Measurements from ENCODE around the gene ALPP. TPM values are rescaled to one million over a fixed set of nuclear protein-coding genes. Genes with fewer than 3 reads are reported as not detected.

ALPP gene
- total RNA-seq, 1 donor from 2014 or later: 0.38 TPM

DNA sequence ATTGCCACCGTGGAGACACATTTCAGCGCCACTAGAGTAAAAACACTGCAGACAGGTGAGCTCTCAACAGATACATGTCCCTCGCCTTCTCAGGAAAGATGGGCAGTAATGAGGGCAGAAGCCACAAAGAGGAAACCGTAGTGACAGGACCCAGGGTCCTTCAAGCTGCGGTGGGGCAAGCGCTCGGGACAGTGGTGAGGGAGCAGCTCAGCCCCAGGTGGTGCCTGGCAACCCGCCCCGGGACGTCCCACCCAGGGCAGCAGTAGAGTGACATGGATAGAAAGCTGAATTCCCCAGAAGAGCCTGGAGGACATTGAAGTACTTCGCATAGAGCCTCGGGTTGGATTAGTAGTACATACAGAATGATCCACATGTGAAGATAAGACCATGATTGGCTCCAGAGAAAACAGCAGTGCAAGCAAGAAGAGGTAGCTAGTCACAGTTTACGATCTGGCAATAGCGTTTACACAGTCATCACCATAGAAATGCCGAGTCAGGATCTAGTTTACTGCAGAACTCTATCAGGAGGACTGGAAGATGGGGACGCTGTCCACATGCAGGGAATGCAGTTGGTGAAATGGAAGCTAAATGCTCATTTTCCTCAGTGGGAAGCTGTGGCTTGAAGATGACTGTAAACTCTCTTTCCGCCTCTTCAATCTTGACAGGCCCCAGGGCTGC is 37.4 kb upstream of the ALPP start:
- ATAC-seq (ENCODE audit: low read depth): no peak
- intact Hi-C loops (cut with micrococcal nuclease): no loop called here
- no peak overlapping the region for H3K27ac Mint-ChIP-seq

DNA sequence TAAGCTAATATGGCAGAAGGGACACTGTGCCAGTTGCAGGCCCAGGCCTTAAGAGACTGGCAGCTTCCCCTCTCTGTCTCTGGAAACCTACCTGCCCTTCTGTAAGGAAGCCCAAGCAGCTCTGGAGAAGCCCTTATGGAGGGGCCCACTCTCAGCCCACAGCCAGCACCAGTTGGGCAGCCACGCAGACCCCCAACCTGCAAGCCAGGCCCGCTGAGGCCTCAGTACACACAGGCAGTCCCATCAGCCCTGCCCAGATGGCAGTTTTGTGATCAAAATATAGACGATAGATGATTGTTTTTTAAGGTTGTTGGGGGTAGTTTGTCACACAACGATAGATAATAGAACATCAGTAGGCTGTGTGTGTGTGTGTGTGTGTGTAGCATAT is 36.8 kb upstream of the ALPP start:
- POLR2A ChIA-PET: no interaction called here
- Mint-ChIP-seq H3K4me1 (no peaks in the 10 kb centered on the region), H3K36me3 (ENCODE audit: low read depth) (peaks cover 5% of the 10 kb centered on the region), H3K27ac (no peak overlapping the region), H3K27me3 (no peaks in the 10 kb centered on the region), H3K4me3 (no peak overlapping the region), H3K9me3 (no peaks in the 10 kb centered on the region)
- intact Hi-C loops (cut with micrococcal nuclease): no loop called here
- no peak for DNase-seq
- no peak for ATAC-seq (ENCODE audit: low read depth)
- TF ChIP-seq, protein P1, sequence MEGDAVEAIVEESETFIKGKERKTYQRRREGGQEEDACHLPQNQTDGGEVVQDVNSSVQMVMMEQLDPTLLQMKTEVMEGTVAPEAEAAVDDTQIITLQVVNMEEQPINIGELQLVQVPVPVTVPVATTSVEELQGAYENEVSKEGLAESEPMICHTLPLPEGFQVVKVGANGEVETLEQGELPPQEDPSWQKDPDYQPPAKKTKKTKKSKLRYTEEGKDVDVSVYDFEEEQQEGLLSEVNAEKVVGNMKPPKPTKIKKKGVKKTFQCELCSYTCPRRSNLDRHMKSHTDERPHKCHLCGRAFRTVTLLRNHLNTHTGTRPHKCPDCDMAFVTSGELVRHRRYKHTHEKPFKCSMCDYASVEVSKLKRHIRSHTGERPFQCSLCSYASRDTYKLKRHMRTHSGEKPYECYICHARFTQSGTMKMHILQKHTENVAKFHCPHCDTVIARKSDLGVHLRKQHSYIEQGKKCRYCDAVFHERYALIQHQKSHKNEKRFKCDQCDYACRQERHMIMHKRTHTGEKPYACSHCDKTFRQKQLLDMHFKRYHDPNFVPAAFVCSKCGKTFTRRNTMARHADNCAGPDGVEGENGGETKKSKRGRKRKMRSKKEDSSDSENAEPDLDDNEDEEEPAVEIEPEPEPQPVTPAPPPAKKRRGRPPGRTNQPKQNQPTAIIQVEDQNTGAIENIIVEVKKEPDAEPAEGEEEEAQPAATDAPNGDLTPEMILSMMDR (IDR thresholded peaks at IDR 0.05): no peak
- CTCF ChIA-PET: no interaction called here

More for the DNA sequence above, 37.4 kb upstream of the ALPP start:
- Mint-ChIP-seq H3K4me3 (no peak overlapping the region), H3K27me3 (no peaks in the 10 kb centered on the region), H3K9me3 (no peaks in the 10 kb centered on the region), H3K36me3 (ENCODE audit: low read depth) (peaks cover 5% of the 10 kb centered on the region), H3K4me1 (no peaks in the 10 kb centered on the region)
- no peak for DNase-seq
- ChIA-PET CTCF (no interaction called here), POLR2A (no interaction called here)
- TF ChIP-seq, protein P1 (IDR thresholded peaks at IDR 0.05): no peak

DNA sequence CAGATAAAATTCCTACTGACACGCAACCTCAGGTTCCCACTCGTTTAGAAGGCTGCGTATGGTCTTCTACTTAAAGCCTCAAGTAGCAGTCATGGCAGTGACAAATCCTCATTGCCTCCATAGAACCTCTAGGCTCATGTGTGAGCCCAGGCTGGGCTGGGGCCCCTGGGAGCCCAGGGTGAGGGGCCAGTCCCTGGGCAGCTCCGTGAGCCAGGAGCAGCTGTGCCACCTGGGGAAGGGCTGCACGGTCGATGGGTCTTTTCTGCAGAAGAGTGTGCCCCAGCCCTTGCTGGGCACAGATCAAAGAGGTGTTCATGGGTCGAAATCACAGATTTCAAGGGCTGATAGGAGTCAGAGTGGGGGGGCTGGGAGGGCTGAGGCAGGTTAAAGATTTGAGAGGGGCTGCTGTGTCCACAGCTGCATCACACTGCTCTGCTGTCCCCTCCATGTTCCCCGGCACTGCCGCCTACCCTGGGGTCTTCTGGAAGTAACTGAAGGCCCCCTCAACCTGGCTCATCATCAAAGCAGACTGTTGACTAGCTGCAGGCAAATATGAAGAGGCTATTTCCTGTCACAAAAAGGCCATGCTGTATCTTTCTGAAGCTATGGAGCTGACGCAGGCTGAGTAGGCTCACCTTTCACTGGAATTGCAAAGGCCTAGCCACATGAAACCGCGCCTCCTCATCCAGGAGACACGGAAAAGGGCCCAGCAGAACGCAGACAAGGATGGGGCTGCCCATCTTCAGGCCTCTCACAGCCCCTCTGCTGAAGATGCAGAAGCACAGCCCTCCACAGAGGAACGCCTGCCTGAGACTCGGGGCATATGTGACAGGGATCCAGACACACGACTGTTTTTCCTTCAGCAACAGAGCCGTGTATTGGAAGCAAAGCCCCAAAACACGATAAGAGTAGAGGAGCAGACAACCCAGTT is 35.7 kb upstream of the ALPP start:
- H3K36me3 Mint-ChIP-seq (ENCODE audit: low read depth): no peaks in the 10 kb centered on the region
- intact Hi-C loops (cut with micrococcal nuclease): no loop called here
- ChIA-PET CTCF (no interaction called here), POLR2A (no interaction called here)
- H3K27me3 Mint-ChIP-seq: no peaks in the 10 kb centered on the region
- H3K27ac Mint-ChIP-seq: no peak overlapping the region
- DNase-seq (no peak), ATAC-seq (ENCODE audit: low read depth) (no peak)
- no peak overlapping the region for H3K4me3 Mint-ChIP-seq
- H3K9me3 Mint-ChIP-seq: peaks cover 2% of the 10 kb centered on the region
- no peaks in the 10 kb centered on the region for H3K4me1 Mint-ChIP-seq
- TF ChIP-seq, protein P1 (IDR thresholded peaks at IDR 0.05): no peak

GRCh38 chr2:232343821-232344220 is 34.7 kb upstream of the ALPP start:
- TF ChIP-seq, protein P1 (IDR thresholded peaks at IDR 0.05): no peak
- H3K27ac Mint-ChIP-seq: no peak overlapping the region
- POLR2A ChIA-PET: no interaction called here
- no peak overlapping the region for H3K4me3 Mint-ChIP-seq
- no peaks in the 10 kb centered on the region for H3K4me1 Mint-ChIP-seq
- ATAC-seq (ENCODE audit: low read depth) (no peak), DNase-seq (no peak)
- CTCF ChIA-PET: no interaction called here
- H3K27me3 Mint-ChIP-seq: no peaks in the 10 kb centered on the region
- intact Hi-C loops (cut with micrococcal nuclease): no loop called here
- no peaks in the 10 kb centered on the region for H3K36me3 Mint-ChIP-seq (ENCODE audit: low read depth)
- H3K9me3 Mint-ChIP-seq: peaks cover 2% of the 10 kb centered on the region

DNA sequence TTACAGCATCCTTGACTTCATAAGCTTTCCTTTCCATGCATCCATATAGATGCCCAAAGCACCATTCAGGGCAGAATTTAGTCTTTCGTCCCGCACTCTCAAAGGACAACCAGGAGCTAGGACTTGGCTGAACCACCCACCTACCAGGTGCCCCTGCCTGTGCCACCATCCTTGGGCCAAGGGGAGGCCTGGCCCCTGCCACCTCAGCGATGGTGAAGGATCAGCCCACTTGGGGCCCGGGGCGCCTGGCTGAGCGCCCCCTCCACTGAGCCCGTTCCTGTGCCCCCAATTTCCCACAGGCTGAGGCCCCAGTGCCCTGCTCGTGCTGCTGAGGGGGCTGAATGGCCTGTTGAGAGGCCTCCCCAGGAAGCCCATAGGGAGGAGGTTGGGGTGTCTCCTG is 33.3 kb upstream of the ALPP start:
- Mint-ChIP-seq H3K9me3 (peaks cover 2% of the 10 kb centered on the region), H3K27me3 (peaks cover 3% of the 10 kb centered on the region), H3K27ac (no peak overlapping the region), H3K36me3 (ENCODE audit: low read depth) (no peaks in the 10 kb centered on the region), H3K4me1 (no peaks in the 10 kb centered on the region), H3K4me3 (no peak overlapping the region)
- CTCF ChIA-PET: no interaction called here
- TF ChIP-seq, protein P1 (IDR thresholded peaks at IDR 0.05): no peak
- ATAC-seq (ENCODE audit: low read depth) (no peak), DNase-seq (no peak)
- POLR2A ChIA-PET: no interaction called here
- intact Hi-C loops (cut with micrococcal nuclease): no loop called here
